ENCODE results near the gene PCDHGA12.

Gene PCDHGA12

GRCh38 chr5:141420855-141421488 lies 9.3 kb upstream of the PCDHGA12 start, which contains the start of gene PCDHGA11 (continued):
- TF ChIP-seq KLF17 (tag by site-specific recombination; IDR thresholded peaks at IDR 0.05) = no peak
- no peak for TF ChIP-seq ZNF19 (tag by site-specific recombination; IDR thresholded peaks at IDR 0.05; ENCODE audit: low read depth)
- TF ChIP-seq ZFP37 (tag by site-specific recombination; IDR thresholded peaks at IDR 0.05) = no peak
- peak; percentile 33; the same call in 1 of the 2 replicates for TF ChIP-seq ZNF184 (tag by site-specific recombination; IDR thresholded peaks at IDR 0.05)
- no peak for TF ChIP-seq KLF10 (tag by site-specific recombination; IDR thresholded peaks at IDR 0.05)
- peak; percentile 54; the same call in 1 of the 2 replicates for TF ChIP-seq ZNF140 (tag by site-specific recombination; IDR thresholded peaks at IDR 0.05)
- no peak for TF ChIP-seq ZNF157 (tag by site-specific recombination; IDR thresholded peaks at IDR 0.05)
- TF ChIP-seq ZSCAN5A (tag by site-specific recombination; IDR thresholded peaks at IDR 0.05) = no peak
- no peak for TF ChIP-seq PRDM4 (tag by site-specific recombination; IDR thresholded peaks at IDR 0.05)
- no peak for TF ChIP-seq PRDM1 (tag by site-specific recombination; IDR thresholded peaks at IDR 0.05)
- TF ChIP-seq, protein P1, sequence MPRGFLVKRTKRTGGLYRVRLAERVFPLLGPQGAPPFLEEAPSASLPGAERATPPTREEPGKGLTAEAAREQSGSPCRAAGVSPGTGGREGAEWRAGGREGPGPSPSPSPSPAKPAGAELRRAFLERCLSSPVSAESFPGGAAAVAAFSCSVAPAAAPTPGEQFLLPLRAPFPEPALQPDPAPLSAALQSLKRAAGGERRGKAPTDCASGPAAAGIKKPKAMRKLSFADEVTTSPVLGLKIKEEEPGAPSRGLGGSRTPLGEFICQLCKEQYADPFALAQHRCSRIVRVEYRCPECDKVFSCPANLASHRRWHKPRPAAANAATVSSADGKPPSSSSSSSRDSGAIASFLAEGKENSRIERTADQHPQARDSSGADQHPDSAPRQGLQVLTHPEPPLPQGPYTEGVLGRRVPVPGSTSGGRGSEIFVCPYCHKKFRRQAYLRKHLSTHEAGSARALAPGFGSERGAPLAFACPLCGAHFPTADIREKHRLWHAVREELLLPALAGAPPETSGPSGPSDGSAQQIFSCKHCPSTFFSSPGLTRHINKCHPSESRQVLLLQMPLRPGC (tag by site-specific recombination; IDR thresholded peaks at IDR 0.05) = no peak
- TF ChIP-seq ZNF112 (tag by site-specific recombination; IDR thresholded peaks at IDR 0.05) = no peak
- TF ChIP-seq ZNF341 (tag by site-specific recombination; IDR thresholded peaks at IDR 0.05; ENCODE audit: low read depth) = peak; percentile 35; the same call in 1 of the 2 replicates
- peak; percentile 83 for TF ChIP-seq ZNF654 (tag by site-specific recombination; IDR thresholded peaks at IDR 0.05; ENCODE audit: low read depth)
- no peak for TF ChIP-seq ATF2 (tag by site-specific recombination; IDR thresholded peaks at IDR 0.05; ENCODE audit: low read depth)
- no peak for TF ChIP-seq ZNF521 (tag by site-specific recombination; IDR thresholded peaks at IDR 0.05)
- no peak for TF ChIP-seq ZSCAN16 (tag by site-specific recombination; IDR thresholded peaks at IDR 0.05)
- no peak for TF ChIP-seq ZNF830 (tag by site-specific recombination; IDR thresholded peaks at IDR 0.05; ENCODE audit: low read depth)
- TF ChIP-seq ZXDB (tag by site-specific recombination; IDR thresholded peaks at IDR 0.05) = no peak
- TF ChIP-seq ZNF416 (tag by site-specific recombination; IDR thresholded peaks at IDR 0.05) = no peak
- no peak for TF ChIP-seq ZFHX2 (tag by site-specific recombination; conservative IDR thresholded peaks at IDR 0.05)
- no peak for TF ChIP-seq ZNF398 (tag by site-specific recombination; IDR thresholded peaks at IDR 0.05)
- TF ChIP-seq, protein P2, sequence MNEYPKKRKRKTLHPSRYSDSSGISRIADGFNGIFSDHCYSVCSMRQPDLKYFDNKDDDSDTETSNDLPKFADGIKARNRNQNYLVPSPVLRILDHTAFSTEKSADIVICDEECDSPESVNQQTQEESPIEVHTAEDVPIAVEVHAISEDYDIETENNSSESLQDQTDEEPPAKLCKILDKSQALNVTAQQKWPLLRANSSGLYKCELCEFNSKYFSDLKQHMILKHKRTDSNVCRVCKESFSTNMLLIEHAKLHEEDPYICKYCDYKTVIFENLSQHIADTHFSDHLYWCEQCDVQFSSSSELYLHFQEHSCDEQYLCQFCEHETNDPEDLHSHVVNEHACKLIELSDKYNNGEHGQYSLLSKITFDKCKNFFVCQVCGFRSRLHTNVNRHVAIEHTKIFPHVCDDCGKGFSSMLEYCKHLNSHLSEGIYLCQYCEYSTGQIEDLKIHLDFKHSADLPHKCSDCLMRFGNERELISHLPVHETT (tag by site-specific recombination; IDR thresholded peaks at IDR 0.05) = no peak
- TF ChIP-seq SP7 (tag by site-specific recombination; IDR thresholded peaks at IDR 0.05) = 0 out of 2 replicates have a peak, but pooled peaks have one; percentile 28
- TF ChIP-seq FEZF1 (tag by site-specific recombination; IDR thresholded peaks at IDR 0.05) = no peak
- TF ChIP-seq, protein P3, sequence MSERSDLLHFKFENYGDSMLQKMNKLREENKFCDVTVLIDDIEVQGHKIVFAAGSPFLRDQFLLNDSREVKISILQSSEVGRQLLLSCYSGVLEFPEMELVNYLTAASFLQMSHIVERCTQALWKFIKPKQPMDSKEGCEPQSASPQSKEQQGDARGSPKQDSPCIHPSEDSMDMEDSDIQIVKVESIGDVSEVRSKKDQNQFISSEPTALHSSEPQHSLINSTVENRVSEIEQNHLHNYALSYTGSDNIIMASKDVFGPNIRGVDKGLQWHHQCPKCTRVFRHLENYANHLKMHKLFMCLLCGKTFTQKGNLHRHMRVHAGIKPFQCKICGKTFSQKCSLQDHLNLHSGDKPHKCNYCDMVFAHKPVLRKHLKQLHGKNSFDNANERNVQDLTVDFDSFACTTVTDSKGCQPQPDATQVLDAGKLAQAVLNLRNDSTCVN (tag by site-specific recombination; optimal IDR thresholded peaks at IDR 0.05) = peak; percentile 24
- no peak for TF ChIP-seq KLF7 (tag by site-specific recombination; IDR thresholded peaks at IDR 0.05; ENCODE audit: borderline replicate concordance)
- no peak for TF ChIP-seq ZNF776 (tag by site-specific recombination; IDR thresholded peaks at IDR 0.05; ENCODE audit: borderline replicate concordance)

Data from HEK293 (cell line).